Astrocyte of the cerebellum (primary cell): ENCODE measurements around the gene PIGL.

Source experiments
- DNase-seq: peaks from one replicate; pipeline ENCODE4 v3.0.0-alpha.2; 2011; ENCODE audit warnings: low read depth
- H3K4me3 ChIP-seq: 2 replicates; pipeline ENCODE4 v1.5.1; 2011; ENCODE audit warnings: mild to moderate bottlenecking, low read depth, low read length, moderate library complexity
- in situ Hi-C: cut with HindIII; loops from 2 replicates; pipeline ENCODE4 v1.10.0; 2017; ENCODE audit warnings: low sequenced_read_pairs
- TF ChIP-seq, protein P1 (sequence below): IDR thresholded peaks from 2 replicates; pipeline ENCODE4 v1.5.1; 2012; ENCODE audit warnings: low read length, low read depth, moderate library complexity, mild to moderate bottlenecking; ENCODE audit errors: missing control alignments

PIGL gene

DNA sequence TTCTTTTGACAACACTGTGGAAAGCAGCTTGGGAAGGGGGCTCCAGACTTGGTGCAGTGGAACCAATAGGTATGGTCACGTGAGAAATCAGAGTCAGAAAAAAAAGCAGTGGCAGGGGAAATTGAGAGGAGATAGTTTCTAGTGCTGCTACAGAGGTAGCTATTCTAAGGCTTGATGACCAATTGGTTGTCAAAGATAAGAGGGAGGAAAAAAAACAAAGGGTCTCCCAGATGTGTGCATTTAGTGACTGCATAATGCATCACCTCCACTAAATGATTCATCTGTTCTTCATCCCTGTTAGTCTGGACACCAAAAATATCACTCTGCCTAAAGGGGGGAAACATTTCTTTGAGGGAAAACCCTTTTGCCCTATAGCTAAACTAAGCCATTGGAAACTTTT is 56.5 kb downstream of the PIGL start:
- TF ChIP-seq, protein P1, sequence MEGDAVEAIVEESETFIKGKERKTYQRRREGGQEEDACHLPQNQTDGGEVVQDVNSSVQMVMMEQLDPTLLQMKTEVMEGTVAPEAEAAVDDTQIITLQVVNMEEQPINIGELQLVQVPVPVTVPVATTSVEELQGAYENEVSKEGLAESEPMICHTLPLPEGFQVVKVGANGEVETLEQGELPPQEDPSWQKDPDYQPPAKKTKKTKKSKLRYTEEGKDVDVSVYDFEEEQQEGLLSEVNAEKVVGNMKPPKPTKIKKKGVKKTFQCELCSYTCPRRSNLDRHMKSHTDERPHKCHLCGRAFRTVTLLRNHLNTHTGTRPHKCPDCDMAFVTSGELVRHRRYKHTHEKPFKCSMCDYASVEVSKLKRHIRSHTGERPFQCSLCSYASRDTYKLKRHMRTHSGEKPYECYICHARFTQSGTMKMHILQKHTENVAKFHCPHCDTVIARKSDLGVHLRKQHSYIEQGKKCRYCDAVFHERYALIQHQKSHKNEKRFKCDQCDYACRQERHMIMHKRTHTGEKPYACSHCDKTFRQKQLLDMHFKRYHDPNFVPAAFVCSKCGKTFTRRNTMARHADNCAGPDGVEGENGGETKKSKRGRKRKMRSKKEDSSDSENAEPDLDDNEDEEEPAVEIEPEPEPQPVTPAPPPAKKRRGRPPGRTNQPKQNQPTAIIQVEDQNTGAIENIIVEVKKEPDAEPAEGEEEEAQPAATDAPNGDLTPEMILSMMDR = no peak
- no peak for DNase-seq
- in situ Hi-C loops = no loop called here
- no peak overlapping the region for H3K4me3 ChIP-seq

DNA sequence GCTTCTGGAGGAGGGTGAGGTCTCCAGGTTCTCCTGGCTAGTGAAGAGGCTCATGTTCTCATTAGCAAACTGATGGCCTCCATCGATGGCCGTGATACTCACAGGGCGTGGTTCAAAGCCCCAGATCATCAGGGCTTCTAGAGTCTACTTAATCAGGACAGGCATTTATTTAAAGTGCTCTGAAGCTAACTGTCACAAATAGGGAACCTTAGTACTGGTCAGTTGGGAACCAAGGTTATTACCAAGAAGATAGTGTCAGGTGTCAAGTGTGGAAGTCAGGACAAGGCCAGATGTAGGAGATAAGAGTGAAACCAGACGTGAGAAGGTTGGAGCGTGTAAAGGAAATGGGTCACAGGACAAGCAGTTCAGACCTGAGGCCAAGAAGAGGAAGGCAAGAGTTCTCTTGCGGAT is 56.9 kb downstream of the PIGL start:
- DNase-seq = no peak
- no peak overlapping the region for H3K4me3 ChIP-seq
- in situ Hi-C loops = no loop called here
- TF ChIP-seq, protein P1 = no peak

DNA sequence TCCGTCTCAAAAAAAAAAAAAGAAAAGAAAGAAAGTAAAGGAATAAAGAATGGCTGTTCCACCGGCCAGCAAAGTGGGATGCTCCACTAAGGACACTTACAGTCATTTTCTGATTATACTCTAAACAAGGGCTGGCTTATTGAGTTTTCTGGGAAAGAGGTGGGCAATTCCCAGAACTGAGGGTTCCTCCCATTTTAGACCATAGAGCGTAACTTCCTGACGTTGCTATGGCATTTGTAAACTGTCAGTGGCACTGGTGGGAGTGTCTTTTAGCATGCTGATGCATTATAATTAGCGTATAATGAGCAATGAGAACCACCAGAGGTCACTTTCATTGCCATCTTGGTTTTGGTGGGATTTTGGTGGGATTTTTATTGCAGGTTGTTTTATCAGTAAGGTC is 58.0 kb downstream of the PIGL start:
- in situ Hi-C loops = no loop called here
- no peak for DNase-seq
- TF ChIP-seq, protein P1 = no peak
- H3K4me3 ChIP-seq = no peak overlapping the region

DNA sequence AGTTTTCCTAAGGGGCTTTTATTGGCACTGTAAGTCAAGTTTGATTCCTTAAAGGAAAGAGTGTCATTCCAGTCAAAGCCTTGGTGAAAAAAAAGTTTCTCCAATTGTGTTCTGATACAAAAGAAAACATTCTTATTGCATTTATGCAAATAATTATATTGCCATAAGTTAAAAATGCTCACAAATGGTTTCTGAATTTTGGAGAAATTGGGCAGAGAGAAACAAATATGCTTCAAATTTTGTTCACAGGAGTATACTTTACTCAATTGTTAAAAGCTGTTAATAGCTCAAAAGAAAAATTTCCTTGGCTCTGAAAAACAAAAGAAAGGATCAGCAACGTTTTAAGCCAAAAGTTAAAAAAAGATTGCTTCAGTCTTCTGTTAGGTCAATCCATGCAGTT is 60.2 kb downstream of the PIGL start:
- H3K4me3 ChIP-seq = no peak overlapping the region
- in situ Hi-C loops = no loop called here
- TF ChIP-seq, protein P1 = no peak
- DNase-seq = no peak

DNA sequence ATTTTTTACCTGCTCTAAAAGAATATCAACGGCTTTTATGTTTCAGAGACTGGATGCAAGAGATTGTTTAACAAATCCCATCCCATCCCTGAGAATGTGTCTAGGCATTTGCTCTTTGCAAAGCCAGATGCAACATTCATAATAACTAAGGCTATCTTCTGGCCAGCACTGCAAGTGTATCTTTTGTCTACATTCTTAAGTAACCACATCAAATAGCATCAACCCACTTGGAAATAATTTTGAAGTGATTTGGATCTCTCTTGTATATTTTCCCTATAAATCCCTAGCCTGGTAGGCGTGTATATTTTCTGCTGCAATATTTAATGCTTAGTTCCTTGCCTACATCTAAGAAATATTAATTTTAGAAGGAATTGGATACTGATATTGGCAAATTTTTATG is 64.3 kb downstream of the PIGL start:
- TF ChIP-seq, protein P1 = no peak
- peak; percentile 66 for DNase-seq
- H3K4me3 ChIP-seq = no peak overlapping the region
- in situ Hi-C loops = no loop called here

DNA sequence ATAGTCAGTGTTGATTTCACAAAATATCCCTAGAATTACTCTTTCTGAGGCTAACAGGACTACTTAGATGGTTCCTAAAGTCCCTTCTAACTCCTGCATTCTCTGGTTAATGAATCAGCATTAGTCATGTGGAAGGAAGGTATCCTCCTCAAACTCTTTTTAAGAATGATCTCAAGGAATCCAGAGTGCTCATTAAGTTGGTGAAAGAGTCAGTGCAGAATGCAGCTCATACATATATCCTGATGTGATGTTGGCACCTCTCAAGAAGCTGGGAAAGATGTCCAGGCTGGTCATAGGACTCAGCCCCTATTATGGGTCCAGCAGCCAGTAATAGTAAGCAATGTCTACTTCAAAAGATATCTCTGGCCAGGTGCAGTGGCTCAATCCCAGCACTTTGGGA is 65.5 kb downstream of the PIGL start:
- peak; percentile 67 for DNase-seq
- TF ChIP-seq, protein P1 = no peak
- in situ Hi-C loops = no loop called here
- no peak overlapping the region for H3K4me3 ChIP-seq

DNA sequence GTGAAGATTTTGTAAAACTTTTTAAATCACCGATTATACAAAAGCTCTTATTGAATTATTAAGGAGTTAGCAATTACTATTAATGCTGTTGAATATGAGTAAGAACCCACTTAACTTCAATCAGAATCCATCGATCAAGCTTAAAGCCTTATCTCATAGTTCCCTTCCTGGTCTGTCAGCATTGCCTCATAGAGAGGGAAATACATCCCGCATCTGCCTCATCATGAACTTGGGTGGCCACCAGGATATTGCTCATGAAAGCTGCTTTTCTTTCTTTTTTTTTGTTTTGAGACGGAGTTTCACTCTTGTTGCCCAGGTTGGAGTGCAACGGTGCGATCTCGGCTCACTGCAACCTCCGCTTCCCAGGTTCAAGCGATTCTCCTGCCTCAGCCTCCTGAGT is 66.7 kb downstream of the PIGL start:
- no peak for DNase-seq
- TF ChIP-seq, protein P1 = no peak
- in situ Hi-C loops = no loop called here
- H3K4me3 ChIP-seq = no peak overlapping the region
